K562 (cell line): ENCODE measurements around the gene CEP72. TPM values are rescaled to one million over a fixed set of nuclear protein-coding genes. Genes with fewer than 3 reads are reported as not detected.
A peak's percentile ranks its signal among the peaks of the same experiment; 100 is the strongest.

Experiments used
- ATAC-seq: fragments of 200-7000 bp; cut with Tn5 transposase; 3 replicates; pipeline ENCODE4 v1.9.1; 2020; ENCODE audit warnings: moderate library complexity
- BruUV-seq: library from RNA; stranded (reverse); fragments of 400-500 nt; replicated peaks from 2 replicates; lab custom pipeline; 2021; lab: Mats Ljungman, UMichigan
- CTCF ChIA-PET: fragments of 300-600 bp; formaldehyde crosslinking; extraction: SDS; loops from one replicate; lab custom pipeline; 2021; ENCODE audit warnings: low intra/inter-chr PET ratio; lab: Yijun Ruan, JAX
- POLR2A ChIA-PET: fragments of 300-600, 350-650 bp; sonication (Branson Sonifier 250); formaldehyde crosslinking; extraction: SDS; loops from one replicate; lab custom pipeline; 2021; ENCODE audit warnings: antibody characterized with exemption, inconsistent platforms; lab: Yijun Ruan, JAX
- DNase-seq, 4 experiments: peaks; one replicate each; pipeline versions ENCODE4 v3.0.0 to v3.0.0-alpha.2; 2011 to 2018; ENCODE audit warnings: low spot score in 3 of 4, mixed read lengths in 3 of 4; ENCODE audit errors: extremely low read depth in 1 of 4
- FAIRE-seq: peaks from 2 replicates; lab custom pipeline; 2011; peaks lifted over from hg19 to GRCh38; lab: Jason Lieb, UNC
- H2AFZ ChIP-seq: 2 replicates; pipeline ENCODE4 v1.6.0; 2011; ENCODE audit warnings: low read depth, low read length, control low read depth, inconsistent platforms
- H3K27ac ChIP-seq: fragments of 200-600 bp; 3 replicates; pipeline ENCODE4 v1.8.0; 2011; ENCODE audit warnings: low read depth, mild to moderate bottlenecking, control low read depth, inconsistent platforms, low read length, moderate library complexity, mixed read lengths; ENCODE audit errors: extremely low read depth
- H3K27me3 ChIP-seq, 2 experiments: fragments of 300-600 bp in 1 of 2; 2 replicates in 1 of 2; 3 replicates in 1 of 2; pipeline versions ENCODE4 v1.6.0 to v1.8.0; 2011; ENCODE audit warnings: inconsistent platforms in 2 of 2, low read length in 2 of 2, mild to moderate bottlenecking in 1 of 2, mixed read lengths in 1 of 2, moderate library complexity in 1 of 2; ENCODE audit not compliant: control insufficient read depth in 2 of 2, insufficient read depth in 2 of 2
- H3K36me3 ChIP-seq: fragments of 300-600 bp; 3 replicates; pipeline ENCODE4 v1.8.0; 2011; ENCODE audit warnings: mild to moderate bottlenecking, low read length, inconsistent platforms; ENCODE audit not compliant: control insufficient read depth, insufficient read depth
- H3K4me1 ChIP-seq, 2 experiments: fragments of 200-600 bp in 1 of 2; replicated peaks in 1 of 2; 2 replicates in 1 of 2; 3 replicates in 1 of 2; pipeline versions ENCODE4 v1.5.1 to v1.8.0; 2011; ENCODE audit warnings: inconsistent platforms in 2 of 2, low read length in 2 of 2, mild to moderate bottlenecking in 1 of 2, mixed read lengths in 1 of 2, moderate library complexity in 1 of 2; ENCODE audit not compliant: control insufficient read depth in 2 of 2, insufficient read depth in 2 of 2
- H3K4me2 ChIP-seq: 2 replicates; pipeline ENCODE4 v1.6.1; 2011; ENCODE audit warnings: low read length, control low read depth, inconsistent platforms, mixed read lengths; ENCODE audit not compliant: insufficient read depth
- H3K4me3 ChIP-seq: fragments of 200-600 bp; sonication (generic), shearing (Covaris generic); 2 replicates; pipeline ENCODE4 v1.5.1; 2016; ENCODE audit warnings: control low read depth, inconsistent platforms
- H3K79me2 ChIP-seq: fragments of 200-600 bp; 3 replicates; pipeline ENCODE4 v1.8.0; 2011; ENCODE audit warnings: low read length, inconsistent platforms; ENCODE audit not compliant: control insufficient read depth, insufficient read depth
- H3K9ac ChIP-seq, 2 experiments: 2 replicates each; pipeline versions ENCODE4 v1.6.0 to v1.6.1; 2011; ENCODE audit warnings: low read depth in 2 of 2, low read length in 2 of 2, control low read depth in 1 of 2, inconsistent platforms in 1 of 2, mild to moderate bottlenecking in 1 of 2, mixed read lengths in 1 of 2; ENCODE audit not compliant: insufficient read depth in 1 of 2
- H3K9me1 ChIP-seq: one replicate; pipeline ENCODE4 v1.6.0; 2011; ENCODE audit warnings: inconsistent platforms, mild to moderate bottlenecking, low read length, moderate library complexity; ENCODE audit not compliant: control insufficient read depth, insufficient read depth
- H3K9me3 ChIP-seq: replicated peaks from 2 replicates; pipeline ENCODE4 v1.5.1; 2011; ENCODE audit warnings: low read depth, low read length, inconsistent platforms; ENCODE audit not compliant: control insufficient read depth, insufficient read depth
- H4K20me1 ChIP-seq: replicated peaks from 2 replicates; pipeline ENCODE4 v1.6.1; 2011; ENCODE audit warnings: low read length, inconsistent platforms, mixed read lengths; ENCODE audit not compliant: control insufficient read depth, insufficient read depth
- E4F1 ChIP-seq: fragments of 250-450 bp; sonication (Bioruptor Pico); IDR thresholded peaks from 2 replicates; pipeline ENCODE4 v1.5.0; 2021; ENCODE audit warnings: mild to moderate bottlenecking, borderline replicate concordance
- FIP1L1 ChIP-seq: fragments of 200-400 bp; formaldehyde crosslinking; IDR thresholded peaks from 2 replicates; pipeline ENCODE4 v1.6.1; 2018; ENCODE audit warnings: mild to moderate bottlenecking, low read depth, low read length; ENCODE audit not compliant: poor library complexity, severe bottlenecking
- POLR2A ChIP-seq: fragments of 450-650 bp; conservative IDR thresholded peaks from 2 replicates; pipeline ENCODE4 v1.6.1; 2016
- POLR2G ChIP-seq: fragments of 200-400 bp; formaldehyde crosslinking; IDR thresholded peaks from 2 replicates; pipeline ENCODE4 v1.6.1; 2017; ENCODE audit warnings: low read depth, mild to moderate bottlenecking, antibody characterized with exemption, low read length, moderate library complexity
- PTBP1 ChIP-seq: fragments of 200-400 bp; formaldehyde crosslinking; IDR thresholded peaks from 2 replicates; pipeline ENCODE4 v1.6.1; 2017; ENCODE audit warnings: low read depth, low read length
- SUPT5H ChIP-seq: fragments of 450-650 bp; IDR thresholded peaks from 2 replicates; pipeline ENCODE4 v1.6.1; 2016
- ZFP36 ChIP-seq: fragments of 150-350 bp; IDR thresholded peaks from 2 replicates; pipeline ENCODE4 v1.6.1; 2018; ENCODE audit warnings: low read length, low read depth; ENCODE audit not compliant: partially characterized antibody
- ZNF12 ChIP-seq: sonication (generic); formaldehyde crosslinking; IDR thresholded peaks from 2 replicates; pipeline ENCODE4 v1.4.0; 2020; ENCODE audit warnings: mild to moderate bottlenecking, missing genetic modification reagents
- WGBS: fragments of 100-300 bp; shearing (Covaris generic); methylation state at CpG from one replicate; pipeline ENCODE4 v1.1.6; 2016; ENCODE audit warnings: low coverage, mixed read lengths; ENCODE audit not compliant: insufficient coverage; ENCODE audit errors: missing lambda C conversion rate; 5-methylcytosine and 5-hydroxymethylcytosine counted together
- in situ Hi-C: fragments of 300-500 bp; cut with MboI; formaldehyde crosslinking; loops from 4 replicates; pipeline ENCODE4 v1.15.0; 2018; ENCODE audit warnings: inconsistent platforms, mixed read lengths
- intact Hi-C: fragments of 100-400 bp; cut with micrococcal nuclease; formaldehyde crosslinking; loops from 2 replicates; pipeline ENCODE4 v1.14.2; 2022
- polyA plus RNA-seq, 8 experiments: library from polyadenylated mRNA; depleted of rRNA in 4 of 8; stranded (reverse) in 5 of 8; unstranded in 3 of 8; fragments of >200 nt; fragmentation: Nextera tagmentation in 2 of 8; fragmentation: Illumina TruSeq in 1 of 8; extraction: Ambion mirVana in 2 of 8; extraction: Trizol in 1 of 8; gene quantifications; 2 replicates each; pipeline versions ENCODE4 v1.2.1 to v1.2.3, GENCODE V29; 2011 to 2014; ENCODE audit warnings: inconsistent platforms in 1 of 8, missing spikeins in 1 of 8
- total RNA-seq, 7 experiments: library from RNA; depleted of rRNA in 6 of 7; stranded (reverse); fragments of >200 nt in 6 of 7; fragmentation: Illumina TruSeq in 2 of 7; extraction: Trizol in 2 of 7; gene quantifications; 2 replicates each; pipeline versions ENCODE4 v1.2.1 to v1.2.3, GENCODE V29; 2011 to 2021; ENCODE audit warnings: low replicate concordance in 1 of 7

The CEP72 gene
- total and polyA plus RNA-seq, 9 of the 15 experiments (the other 6 are each of a cell fraction or from before 2014, with no cell fraction given), result 0.89 to 38.1 (median 14.2) TPM

- in situ Hi-C loops, result loop anchor here (5.0 kb wide), 2 partner anchors 98 to 233 kb away; no protein-coding TSS in a partner anchor
- intact Hi-C loops, result loop anchor here (10.0 kb wide), 1 partner anchor 180 kb away; the partner anchor contains the start of gene ZDHHC11
- Histone ChIP-seq H3K9me3 (no peaks in the 10 kb centered on the region), H3K4me3 (no peak overlapping the region), H3K9me1 (no peaks in the 10 kb centered on the region), H3K27me3 (no peaks in the 10 kb centered on the region), H4K20me1 (peaks cover 35% of the 10 kb centered on the region), H3K79me2 (no peaks in the 10 kb centered on the region), H3K4me2 (no peak overlapping the region), H3K27ac (no peak overlapping the region), H2AFZ (no peak overlapping the region), H3K36me3 (no peaks in the 10 kb centered on the region), H3K9ac (peak overlapping the region in 1 of 2 experiments; percentile 9; a peak in 1 of 4 replicates), H3K4me1 (peaks cover 4 to 67% of the 10 kb centered on the region in 2 experiments; a peak in 4 of 5 replicates)
- ATAC-seq (no peak), DNase-seq (no peak), FAIRE-seq (no peak)
- WGBS, result 17% methylated on average over 7 of the region's 7 CpGs
- POLR2A ChIA-PET, result no interaction called here
- TF ChIP-seq POLR2A (peak; percentile 16; the same call in 1 of the 2 replicates), FIP1L1 (peak; percentile 13), E4F1 (CRISPR knock-in tag) (no peak), ZNF12 (CRISPR knock-in tag) (no peak), ZFP36 (no peak), SUPT5H (0 out of 2 replicates have a peak, but pooled peaks have one; percentile 24), POLR2G (peak; percentile 60), PTBP1 (0 out of 2 replicates have a peak, but pooled peaks have one; percentile 12)
- CTCF ChIA-PET, result no interaction called here
- no TSS peak for BruUV-seq
Observed at GRCh38 chr5:674630-675011, 62.5 kb downstream of the CEP72 start.
